ENCODE data around the gene TMEM253.

DNA sequence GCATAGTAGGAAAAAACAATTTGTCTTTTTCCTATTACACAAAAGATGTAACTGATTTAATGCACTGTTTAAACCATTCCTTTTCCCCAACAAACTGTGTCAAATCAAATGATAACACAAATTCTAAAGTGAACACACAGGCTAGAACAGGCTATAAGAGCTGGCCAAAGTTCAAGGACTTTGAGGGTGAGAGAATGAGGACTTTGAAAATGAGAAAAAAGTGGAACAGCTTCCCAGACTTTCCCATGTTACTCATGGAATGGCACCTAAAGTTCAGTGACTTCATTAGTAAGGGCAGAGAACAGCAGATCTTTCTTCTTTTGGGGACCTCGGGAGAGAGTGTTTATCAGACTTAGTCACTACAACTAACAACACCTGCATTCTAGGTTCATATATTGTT lies 22.6 kb downstream of the TMEM253 start:
- no peak for TF ChIP-seq EZH2 (IDR thresholded peaks at IDR 0.05; ENCODE audit: low read length, unreplicated experiment)
- TF ChIP-seq, protein P1, sequence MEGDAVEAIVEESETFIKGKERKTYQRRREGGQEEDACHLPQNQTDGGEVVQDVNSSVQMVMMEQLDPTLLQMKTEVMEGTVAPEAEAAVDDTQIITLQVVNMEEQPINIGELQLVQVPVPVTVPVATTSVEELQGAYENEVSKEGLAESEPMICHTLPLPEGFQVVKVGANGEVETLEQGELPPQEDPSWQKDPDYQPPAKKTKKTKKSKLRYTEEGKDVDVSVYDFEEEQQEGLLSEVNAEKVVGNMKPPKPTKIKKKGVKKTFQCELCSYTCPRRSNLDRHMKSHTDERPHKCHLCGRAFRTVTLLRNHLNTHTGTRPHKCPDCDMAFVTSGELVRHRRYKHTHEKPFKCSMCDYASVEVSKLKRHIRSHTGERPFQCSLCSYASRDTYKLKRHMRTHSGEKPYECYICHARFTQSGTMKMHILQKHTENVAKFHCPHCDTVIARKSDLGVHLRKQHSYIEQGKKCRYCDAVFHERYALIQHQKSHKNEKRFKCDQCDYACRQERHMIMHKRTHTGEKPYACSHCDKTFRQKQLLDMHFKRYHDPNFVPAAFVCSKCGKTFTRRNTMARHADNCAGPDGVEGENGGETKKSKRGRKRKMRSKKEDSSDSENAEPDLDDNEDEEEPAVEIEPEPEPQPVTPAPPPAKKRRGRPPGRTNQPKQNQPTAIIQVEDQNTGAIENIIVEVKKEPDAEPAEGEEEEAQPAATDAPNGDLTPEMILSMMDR (conservative IDR thresholded peaks at IDR 0.05; ENCODE audit: low read depth, low read length) = no peak

All from PC-3 (cell line).